IMR-90 (cell line): Measurements from ENCODE around the gene PGGHG. TPM values are rescaled to one million over a fixed set of nuclear protein-coding genes. Genes with fewer than 3 reads are reported as not detected.

Experiments used
- ATAC-seq: fragments of 200-7000 bp; cut with Tn5 transposase; 2 replicates; pipeline ENCODE4 v1.9.1; 2020; ENCODE audit warnings: low read depth, mild to moderate bottlenecking, moderate library complexity
- BruUV-seq: library from RNA; stranded (reverse); fragments of 400-500 nt; replicated peaks from 2 replicates; lab custom pipeline; 2021; lab: Mats Ljungman, UMichigan
- CTCF ChIA-PET: fragments of 300-600 bp; formaldehyde crosslinking; extraction: SDS; loops from one replicate; lab custom pipeline; 2021; ENCODE audit warnings: antibody characterized with exemption; lab: Yijun Ruan, JAX
- POLR2A ChIA-PET: fragments of 300-600 bp; sonication (Branson Sonifier 250); formaldehyde crosslinking; loops from one replicate; lab custom pipeline; 2022; ENCODE audit warnings: antibody characterized with exemption; ENCODE audit not compliant: unreplicated experiment; lab: Charles Lee
- DNase-seq: peaks from one replicate; pipeline ENCODE4 v3.0.0; 2013
- H2AFZ ChIP-seq: replicated peaks from 2 replicates; pipeline ENCODE3; 2013; ENCODE audit warnings: low read length, mild to moderate bottlenecking; ENCODE audit not compliant: poor library complexity
- H2AK5ac ChIP-seq: 2 replicates; pipeline ENCODE4 v1.6.1; 2013; ENCODE audit warnings: low read depth, low read length, inconsistent platforms
- H2AK9ac ChIP-seq: replicated peaks from 2 replicates; pipeline ENCODE3; 2013; ENCODE audit warnings: mild to moderate bottlenecking, low read depth, low read length, moderate library complexity; ENCODE audit not compliant: poor library complexity
- H2BK120ac ChIP-seq: 2 replicates; pipeline ENCODE4 v1.6.1; 2013; ENCODE audit warnings: low read depth, low read length, inconsistent platforms
- H2BK15ac ChIP-seq: 3 replicates; pipeline ENCODE4 v1.6.1; 2013; ENCODE audit warnings: low read depth, low read length, inconsistent platforms
- H2BK20ac ChIP-seq: 2 replicates; pipeline ENCODE4 v1.6.1; 2013; ENCODE audit warnings: low read depth, mild to moderate bottlenecking, inconsistent platforms, low read length, moderate library complexity
- H2BK5ac ChIP-seq: 2 replicates; pipeline ENCODE4 v1.6.1; 2013; ENCODE audit warnings: mild to moderate bottlenecking, low read depth, low read length, inconsistent platforms; ENCODE audit not compliant: poor library complexity, severe bottlenecking
- H3K14ac ChIP-seq: replicated peaks from 2 replicates; pipeline ENCODE4 v1.6.1; 2013; ENCODE audit warnings: low read depth, low read length, inconsistent platforms
- H3K18ac ChIP-seq: 2 replicates; pipeline ENCODE4 v1.6.1; 2013; ENCODE audit warnings: low read depth, low read length, control low read depth
- H3K23ac ChIP-seq: 2 replicates; pipeline ENCODE4 v1.6.1; 2013; ENCODE audit warnings: low read depth, low read length, inconsistent platforms
- H3K27ac ChIP-seq: 2 replicates; pipeline ENCODE4 v1.5.1; 2013; ENCODE audit warnings: mild to moderate bottlenecking, control low read depth, low read length; ENCODE audit not compliant: insufficient read depth
- H3K27me3 ChIP-seq: 2 replicates; pipeline ENCODE4 v1.6.1; 2013; ENCODE audit warnings: low read length; ENCODE audit not compliant: control insufficient read depth, insufficient read depth
- H3K36me3 ChIP-seq: 2 replicates; pipeline ENCODE4 v1.6.1; 2013; ENCODE audit warnings: low read length, mixed read lengths; ENCODE audit not compliant: control insufficient read depth, insufficient read depth
- H3K4ac ChIP-seq: 2 replicates; pipeline ENCODE4 v1.6.1; 2013; ENCODE audit warnings: low read depth, low read length, inconsistent platforms
- H3K4me1 ChIP-seq: 2 replicates; pipeline ENCODE4 v1.6.1; 2013; ENCODE audit warnings: low read length, mixed read lengths; ENCODE audit not compliant: control insufficient read depth, insufficient read depth
- H3K4me2 ChIP-seq: 2 replicates; pipeline ENCODE4 v1.6.1; 2013; ENCODE audit warnings: low read depth, mild to moderate bottlenecking, control low read depth, low read length, moderate library complexity
- H3K4me3 ChIP-seq: 2 replicates; pipeline ENCODE4 v1.5.1; 2013; ENCODE audit warnings: low read depth, mild to moderate bottlenecking, control low read depth, low read length, moderate library complexity; ENCODE audit not compliant: insufficient read depth
- H3K56ac ChIP-seq: 2 replicates; pipeline ENCODE4 v1.6.1; 2013; ENCODE audit warnings: low read length, inconsistent platforms; ENCODE audit not compliant: insufficient read depth; ENCODE audit errors: extremely low read depth
- H3K79me1 ChIP-seq, 2 experiments: 2 replicates each; pipeline ENCODE4 v1.6.1; 2013; ENCODE audit warnings: low read length in 2 of 2, inconsistent platforms in 1 of 2, low read depth in 1 of 2
- H3K9ac ChIP-seq: 2 replicates; pipeline ENCODE4 v1.6.1; 2013; ENCODE audit warnings: low read depth, low read length, control low read depth
- H3K9me1 ChIP-seq: 2 replicates; pipeline ENCODE4 v1.6.1; 2013; ENCODE audit warnings: low read length, inconsistent platforms; ENCODE audit not compliant: insufficient read depth
- H3K9me3 ChIP-seq: 2 replicates; pipeline ENCODE4 v1.6.1; 2013; ENCODE audit warnings: low read length; ENCODE audit not compliant: control insufficient read depth, insufficient read depth
- H4K20me1 ChIP-seq: 2 replicates; pipeline ENCODE4 v1.6.1; 2013; ENCODE audit warnings: low read length, inconsistent platforms; ENCODE audit not compliant: insufficient read depth
- H4K5ac ChIP-seq: 2 replicates; pipeline ENCODE4 v1.6.1; 2013; ENCODE audit warnings: mild to moderate bottlenecking, low read depth, low read length, control low read depth
- H4K8ac ChIP-seq, 2 experiments: 2 replicates each; pipeline ENCODE4 v1.6.1; 2013; ENCODE audit warnings: low read depth in 2 of 2, low read length in 2 of 2, control low read depth in 1 of 2, inconsistent platforms in 1 of 2
- H4K91ac ChIP-seq: 2 replicates; pipeline ENCODE4 v1.6.1; 2013; ENCODE audit warnings: low read depth, low read length, inconsistent platforms; ENCODE audit not compliant: insufficient read depth
- BHLHE40 ChIP-seq: fragments of 150-350 bp; IDR thresholded peaks from 2 replicates; pipeline ENCODE4 v1.6.1; 2016; ENCODE audit warnings: mild to moderate bottlenecking, low read depth, low read length
- CHD1 ChIP-seq: IDR thresholded peaks from 2 replicates; pipeline ENCODE4 v1.6.1; 2012; ENCODE audit warnings: low read depth, low read length, improper control_type of control experiment
- CTCF ChIP-seq: conservative IDR thresholded peaks from 2 replicates; pipeline ENCODE4 v1.5.1; 2012; ENCODE audit warnings: mild to moderate bottlenecking, low read depth, low read length, improper control_type of control experiment
- FOS ChIP-seq: fragments of 150-350 bp; IDR thresholded peaks from 2 replicates; pipeline ENCODE4 v1.6.1; 2016; ENCODE audit warnings: low read depth, low read length
- MAZ ChIP-seq: IDR thresholded peaks from 2 replicates; pipeline ENCODE4 v1.6.1; 2012; ENCODE audit warnings: low read depth, mild to moderate bottlenecking, low read length, improper control_type of control experiment, moderate library complexity, borderline replicate concordance
- MXI1 ChIP-seq: IDR thresholded peaks from 2 replicates; pipeline ENCODE4 v1.6.1; 2012; ENCODE audit warnings: low read depth, mild to moderate bottlenecking, low read length, moderate library complexity, borderline replicate concordance
- POLR2A ChIP-seq: IDR thresholded peaks from 2 replicates; pipeline ENCODE4 v1.6.1; 2012; ENCODE audit warnings: mild to moderate bottlenecking, low read depth, low read length
- RAD21 ChIP-seq: IDR thresholded peaks from 2 replicates; pipeline ENCODE4 v1.6.1; 2012; ENCODE audit warnings: low read length, improper control_type of control experiment
- RCOR1 ChIP-seq: IDR thresholded peaks from 2 replicates; pipeline ENCODE4 v1.6.1; 2012; ENCODE audit warnings: mild to moderate bottlenecking, low read length, improper control_type of control experiment; ENCODE audit not compliant: insufficient replicate concordance
- RFX5 ChIP-seq: IDR thresholded peaks from 2 replicates; pipeline ENCODE4 v1.8.0; 2012; ENCODE audit warnings: low read depth, mild to moderate bottlenecking, low read length, moderate library complexity
- USF2 ChIP-seq: fragments of 150-350 bp; IDR thresholded peaks from 2 replicates; pipeline ENCODE4 v1.6.1; 2017; ENCODE audit warnings: mild to moderate bottlenecking, antibody characterized with exemption, low read length, low read depth
- WGBS, 2 experiments: methylation state at CpG; one replicate each; pipeline versions ENCODE4 v1.1.5 to v1.1.7; 2013; ENCODE audit warnings: missing lambda C conversion rate in 2 of 2; ENCODE audit not compliant: insufficient read length in 1 of 2; ENCODE audit errors: extremely low coverage in 2 of 2; 5-methylcytosine and 5-hydroxymethylcytosine counted together
- dilution Hi-C: fragments of 300-500 bp; cut with HindIII; formaldehyde crosslinking; loops from one replicate; pipeline ENCODE4 v1.14.3; 2018; ENCODE audit warnings: low sequenced_read_pairs; ENCODE audit not compliant: unreplicated experiment
- in situ Hi-C: fragments of 300-500 bp; cut with MboI; formaldehyde crosslinking; loops from 3 replicates; pipeline ENCODE4 v1.14.3; 2019; ENCODE audit warnings: low sequenced_read_pairs, inconsistent platforms, mixed read lengths
- intact Hi-C: fragments of 100-400 bp; cut with micrococcal nuclease; formaldehyde crosslinking; loops from 2 replicates; pipeline ENCODE4 v1.10.0; 2022
- polyA plus RNA-seq, 3 experiments: library from polyadenylated mRNA; depleted of rRNA; stranded (reverse); fragments of >200 nt; gene quantifications; 2 replicates each; pipeline ENCODE4 v1.2.3, GENCODE V29; 2012; ENCODE audit warnings: low replicate concordance in 1 of 3
- total RNA-seq: library from RNA; depleted of rRNA; stranded (reverse); fragments of >200 nt; gene quantifications from 2 replicates; pipeline ENCODE4 v1.2.3, GENCODE V29; 2012

The PGGHG gene
- total and polyA plus RNA-seq, 2 of the 4 experiments (the other 2 are of a cell fraction): 1.8 to 17.0 TPM

GRCh38 chr11:278001-278951 lies 10.7 kb upstream of the PGGHG start, which contains the start of gene NLRP6 (continued):
- TF ChIP-seq FOS (no peak), RFX5 (no peak)

GRCh38 chr11:279040-279965 lies 9.6 kb upstream of the PGGHG start:
- dilution Hi-C loops: no loop called here
- no peak for TF ChIP-seq BHLHE40
- TF ChIP-seq RCOR1: no peak
- TF ChIP-seq RFX5: no peak
- TF ChIP-seq CTCF: no peak
- no peak for TF ChIP-seq MXI1
- TF ChIP-seq CHD1: no peak
- TF ChIP-seq USF2: no peak
- TF ChIP-seq RAD21: no peak
- no peak for TF ChIP-seq POLR2A
- no peak for TF ChIP-seq MAZ

More at GRCh38 chr11:279040-279965, 9.6 kb upstream of the PGGHG start:
- no peak overlapping the region for H3K9ac ChIP-seq
- no peak overlapping the region for H3K4ac ChIP-seq
- intact Hi-C loops (no loop called here), in situ Hi-C loops (loop anchor here (5.0 kb wide), 1 partner anchor 37 kb away; no protein-coding TSS in a partner anchor)
- no peak overlapping the region for H4K91ac ChIP-seq
- WGBS, 2 experiments: 11% methylated on average over 47 of the region's 97 CpGs; no CpG with 5 or more reads in 1 of the 2 experiments
- H2BK20ac ChIP-seq: no peak overlapping the region
- DNase-seq: no peak
- no TSS peak for BruUV-seq
- no peak overlapping the region for H3K23ac ChIP-seq
- POLR2A ChIA-PET: no interaction called here
- peak overlapping the region; percentile 67 for H2AFZ ChIP-seq
- no peak overlapping the region for H2AK9ac ChIP-seq
- H3K4me1 ChIP-seq: no peaks in the 10 kb centered on the region
- H2AK5ac ChIP-seq: no peak overlapping the region
- no peak overlapping the region for H2BK15ac ChIP-seq
- H4K20me1 ChIP-seq: no peaks in the 10 kb centered on the region
- no peaks in the 10 kb centered on the region for H3K9me1 ChIP-seq
- H3K4me2 ChIP-seq: no peak overlapping the region
- no peak overlapping the region for H3K18ac ChIP-seq
- no peak overlapping the region for H3K56ac ChIP-seq
- H3K27ac ChIP-seq: no peak overlapping the region
- H4K8ac ChIP-seq: no peak overlapping the region
- no peak overlapping the region for H2BK120ac ChIP-seq
- H3K4me3 ChIP-seq: no peak overlapping the region
- no peak overlapping the region for H4K5ac ChIP-seq
- H3K14ac ChIP-seq: no peak overlapping the region
- no peaks in the 10 kb centered on the region for H3K36me3 ChIP-seq
- no peak for ATAC-seq
- peaks cover 74% of the 10 kb centered on the region for H3K27me3 ChIP-seq
- no peak overlapping the region for H2BK5ac ChIP-seq
- CTCF ChIA-PET: no interaction called here
- peaks cover 4% of the 10 kb centered on the region for H3K9me3 ChIP-seq
- no peaks in the 10 kb centered on the region for H3K79me1 ChIP-seq
